Caco-2 (cell line): ENCODE results near the gene MRPL58. TPM values are rescaled to one million over a fixed set of nuclear protein-coding genes. Genes with fewer than 3 reads are reported as not detected.

Experiments
- BruUV-seq: library from RNA; stranded (reverse); fragments of 400-500 nt; replicated peaks from 2 replicates; lab custom pipeline; 2021; lab: Mats Ljungman, UMichigan
- CTCF ChIA-PET: fragments of 300-600 bp; sonication (Branson Sonifier 250); formaldehyde crosslinking; loops from one replicate; lab custom pipeline; 2022; ENCODE audit warnings: antibody characterized with exemption; lab: Charles Lee
- POLR2A ChIA-PET: fragments of 300-600 bp; sonication (Branson Sonifier 250); formaldehyde crosslinking; loops from one replicate; lab custom pipeline; 2022; ENCODE audit warnings: antibody characterized with exemption; lab: Charles Lee
- DNase-seq, 2 experiments: peaks; one replicate each; pipeline versions ENCODE4 v3.0.0 to v3.0.0-alpha.2; 2020 to 2022
- H3K27me3 ChIP-seq: replicated peaks from 2 replicates; pipeline ENCODE4 v1.6.0; 2011; ENCODE audit warnings: low read length; ENCODE audit not compliant: control insufficient read depth, insufficient read depth
- H3K36me3 ChIP-seq: 2 replicates; pipeline ENCODE4 v1.5.1; 2011; ENCODE audit warnings: low read length; ENCODE audit not compliant: control insufficient read depth, insufficient read depth
- H3K4me1 ChIP-seq: fragments of 250-450 bp; sonication (Bioruptor Pico); 2 replicates; pipeline ENCODE4 v1.5.1; 2020; ENCODE audit warnings: mild to moderate bottlenecking
- H3K4me3 ChIP-seq: 2 replicates; pipeline ENCODE4 v1.5.1; 2011; ENCODE audit warnings: low read depth, mild to moderate bottlenecking, control low read depth, low read length
- H3K9me3 ChIP-seq: fragments of 250-450 bp; sonication (Bioruptor Pico); 2 replicates; pipeline ENCODE4 v1.5.1; 2020; ENCODE audit warnings: mild to moderate bottlenecking, moderate library complexity
- H3K27ac Mint-ChIP-seq: one replicate; pipeline ENCODE4 v1.8.0; 2022; ENCODE audit warnings: mixed read lengths; ENCODE audit not compliant: unreplicated experiment
- H3K27me3 Mint-ChIP-seq: one replicate; pipeline ENCODE4 v1.8.0; 2022; ENCODE audit warnings: mixed read lengths; ENCODE audit not compliant: insufficient read depth, unreplicated experiment
- H3K36me3 Mint-ChIP-seq: one replicate; pipeline ENCODE4 v1.8.0; 2022; ENCODE audit warnings: mild to moderate bottlenecking, mixed read lengths; ENCODE audit not compliant: insufficient read depth, unreplicated experiment
- H3K4me1 Mint-ChIP-seq: one replicate; pipeline ENCODE4 v1.8.0; 2022; ENCODE audit warnings: low read depth, mixed read lengths; ENCODE audit not compliant: unreplicated experiment
- H3K4me3 Mint-ChIP-seq: one replicate; pipeline ENCODE4 v1.8.0; 2022; ENCODE audit warnings: mild to moderate bottlenecking, moderate library complexity, mixed read lengths; ENCODE audit not compliant: unreplicated experiment
- H3K9me3 Mint-ChIP-seq: one replicate; pipeline ENCODE4 v1.8.0; 2022; ENCODE audit warnings: mixed read lengths; ENCODE audit not compliant: unreplicated experiment
- intact Hi-C: fragments of 100-400 bp; cut with micrococcal nuclease; formaldehyde crosslinking; loops from one replicate; pipeline ENCODE4 v1.10.0; 2022; ENCODE audit not compliant: unreplicated experiment
- total RNA-seq: library from RNA; stranded (reverse); gene quantifications from 2 replicates; pipeline ENCODE4 v1.2.3, GENCODE V29; 2022
- TF ChIP-seq, protein P1 (sequence below), 2 experiments: fragments of 200-600 bp in 1 of 2; IDR thresholded peaks; 1 replicate in 1 of 2; 2 replicates in 1 of 2; pipeline versions ENCODE4 v1.5.1 to v1.8.0; 2011 to 2022; ENCODE audit warnings: antibody characterized with exemption in 1 of 2, control low read depth in 1 of 2, inconsistent platforms in 1 of 2, low read depth in 1 of 2, low read length in 1 of 2, mild to moderate bottlenecking in 1 of 2, moderate library complexity in 1 of 2; ENCODE audit not compliant: insufficient read depth in 1 of 2, severe bottlenecking in 1 of 2, unreplicated experiment in 1 of 2

The MRPL58 gene
- total RNA-seq, 1 experiment from 2014 or later = 61.0 TPM

DNA sequence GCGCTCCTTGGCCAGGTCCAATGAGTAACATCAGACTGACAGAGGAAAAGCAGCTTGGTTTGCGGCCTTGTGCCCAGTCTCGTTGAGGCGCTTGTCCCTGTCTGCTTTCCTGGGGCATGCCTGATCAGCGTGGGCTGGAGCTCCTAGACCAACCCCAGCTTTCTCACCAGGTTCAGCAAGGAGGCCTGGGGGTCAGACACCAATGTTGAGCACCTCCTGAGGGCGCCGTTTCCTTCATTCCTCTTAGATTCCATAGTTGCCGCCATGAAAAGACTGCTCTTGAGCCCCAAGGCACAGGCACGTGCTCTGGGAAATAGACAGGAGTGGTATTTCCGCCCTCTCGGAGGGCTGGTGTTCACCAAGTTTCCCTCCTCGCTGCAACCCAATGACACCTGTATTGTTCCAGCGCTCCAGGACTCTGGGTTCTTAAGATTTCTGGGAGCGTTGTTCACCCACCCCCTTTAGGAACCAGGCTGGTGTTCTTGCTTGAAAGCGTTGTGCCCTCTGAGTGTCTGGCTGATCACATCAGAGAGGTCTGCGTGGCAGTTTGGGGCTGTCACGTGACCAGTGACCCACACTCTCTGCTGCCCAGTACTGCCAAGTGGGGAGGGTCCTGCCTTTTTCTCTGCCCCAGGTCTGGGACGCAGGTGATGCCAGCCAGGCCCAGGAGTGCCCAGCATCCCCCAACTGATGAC lies 52.5 kb downstream of the MRPL58 start:
- peaks cover 5% of the 10 kb centered on the region for H3K36me3 ChIP-seq
- no peaks in the 10 kb centered on the region for H3K9me3 Mint-ChIP-seq
- ChIA-PET CTCF (interaction anchor here (0.8 kb wide), 1 partner anchor 48 kb away, joined by 3 read pairs; no protein-coding TSS in a partner anchor), POLR2A (interaction anchor here (1.0 kb wide), 1 partner anchor 90 kb away, joined by 3 read pairs; no protein-coding TSS in a partner anchor)
- no peak overlapping the region for H3K27ac Mint-ChIP-seq
- TF ChIP-seq, protein P1, sequence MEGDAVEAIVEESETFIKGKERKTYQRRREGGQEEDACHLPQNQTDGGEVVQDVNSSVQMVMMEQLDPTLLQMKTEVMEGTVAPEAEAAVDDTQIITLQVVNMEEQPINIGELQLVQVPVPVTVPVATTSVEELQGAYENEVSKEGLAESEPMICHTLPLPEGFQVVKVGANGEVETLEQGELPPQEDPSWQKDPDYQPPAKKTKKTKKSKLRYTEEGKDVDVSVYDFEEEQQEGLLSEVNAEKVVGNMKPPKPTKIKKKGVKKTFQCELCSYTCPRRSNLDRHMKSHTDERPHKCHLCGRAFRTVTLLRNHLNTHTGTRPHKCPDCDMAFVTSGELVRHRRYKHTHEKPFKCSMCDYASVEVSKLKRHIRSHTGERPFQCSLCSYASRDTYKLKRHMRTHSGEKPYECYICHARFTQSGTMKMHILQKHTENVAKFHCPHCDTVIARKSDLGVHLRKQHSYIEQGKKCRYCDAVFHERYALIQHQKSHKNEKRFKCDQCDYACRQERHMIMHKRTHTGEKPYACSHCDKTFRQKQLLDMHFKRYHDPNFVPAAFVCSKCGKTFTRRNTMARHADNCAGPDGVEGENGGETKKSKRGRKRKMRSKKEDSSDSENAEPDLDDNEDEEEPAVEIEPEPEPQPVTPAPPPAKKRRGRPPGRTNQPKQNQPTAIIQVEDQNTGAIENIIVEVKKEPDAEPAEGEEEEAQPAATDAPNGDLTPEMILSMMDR (IDR thresholded peaks at IDR 0.05; ENCODE audit: insufficient read depth in 1 of 2, low read depth in 1 of 2, low read length in 1 of 2, severe bottlenecking in 1 of 2, unreplicated experiment in 1 of 2) = no peak
- no peak overlapping the region for H3K4me3 ChIP-seq
- H3K4me1 Mint-ChIP-seq = peaks cover 2% of the 10 kb centered on the region
- intact Hi-C loops = loop anchor here (5.0 kb wide), 1 partner anchor 42 kb away; the partner anchor contains the start of gene ARMC7
- H3K9me3 ChIP-seq = no peaks in the 10 kb centered on the region
- no TSS peak for BruUV-seq
- no peak for DNase-seq
- H3K4me1 ChIP-seq = 0 out of 2 replicates have a peak, but pooled peaks cover under 1% of the 10 kb centered on the region
- no peaks in the 10 kb centered on the region for H3K27me3 ChIP-seq
- no peak overlapping the region for H3K4me3 Mint-ChIP-seq
- H3K27me3 Mint-ChIP-seq = no peaks in the 10 kb centered on the region
- peaks cover 47% of the 10 kb centered on the region for H3K36me3 Mint-ChIP-seq

DNA sequence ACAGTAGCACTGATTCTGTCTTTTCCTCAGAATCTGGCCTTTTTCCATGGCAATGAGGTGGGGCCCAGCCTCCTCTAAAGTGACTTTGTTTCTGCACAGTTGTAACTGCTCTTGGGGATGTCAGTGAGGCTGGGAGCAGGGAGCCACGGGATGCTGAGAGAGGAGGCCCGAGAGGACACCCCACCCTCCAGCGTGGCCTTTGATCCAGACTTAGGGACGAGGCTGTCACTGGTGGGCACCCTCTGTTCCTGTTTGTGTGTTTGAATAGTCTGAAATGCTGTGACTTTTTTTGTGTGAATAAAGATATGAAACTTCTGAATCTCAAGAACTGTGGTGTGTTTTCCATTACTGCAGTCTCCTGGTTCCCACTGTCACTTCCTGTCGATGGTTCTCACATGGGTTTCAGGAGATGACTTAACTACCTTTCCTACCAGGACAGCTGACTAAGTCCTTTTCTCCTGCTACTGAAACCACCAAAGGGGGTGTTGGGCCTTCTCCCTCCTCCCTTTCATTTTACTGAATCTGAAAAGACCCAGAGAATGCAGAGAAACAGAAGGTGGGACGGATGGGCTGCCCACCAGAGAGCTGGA lies 53.2 kb downstream of the MRPL58 start:
- Mint-ChIP-seq H3K9me3 (no peaks in the 10 kb centered on the region), H3K27me3 (no peaks in the 10 kb centered on the region), H3K27ac (no peak overlapping the region), H3K4me1 (no peaks in the 10 kb centered on the region), H3K4me3 (no peak overlapping the region), H3K36me3 (peaks cover 41% of the 10 kb centered on the region)
- intact Hi-C loops = loop anchor here (5.0 kb wide), 1 partner anchor 42 kb away; the partner anchor contains the start of gene ARMC7
- Histone ChIP-seq H3K9me3 (no peaks in the 10 kb centered on the region), H3K4me1 (no peaks in the 10 kb centered on the region), H3K36me3 (peaks cover 5% of the 10 kb centered on the region), H3K27me3 (no peaks in the 10 kb centered on the region), H3K4me3 (no peak overlapping the region)
- BruUV-seq = no TSS peak
- no peak for DNase-seq
- POLR2A ChIA-PET = no interaction called here
- CTCF ChIA-PET = interaction anchor here (0.6 kb wide), 1 partner anchor 85 kb away, joined by 3 read pairs; no protein-coding TSS in a partner anchor
- TF ChIP-seq, protein P1 (IDR thresholded peaks at IDR 0.05; ENCODE audit: insufficient read depth in 1 of 2, low read depth in 1 of 2, low read length in 1 of 2, severe bottlenecking in 1 of 2, unreplicated experiment in 1 of 2) = no peak

DNA sequence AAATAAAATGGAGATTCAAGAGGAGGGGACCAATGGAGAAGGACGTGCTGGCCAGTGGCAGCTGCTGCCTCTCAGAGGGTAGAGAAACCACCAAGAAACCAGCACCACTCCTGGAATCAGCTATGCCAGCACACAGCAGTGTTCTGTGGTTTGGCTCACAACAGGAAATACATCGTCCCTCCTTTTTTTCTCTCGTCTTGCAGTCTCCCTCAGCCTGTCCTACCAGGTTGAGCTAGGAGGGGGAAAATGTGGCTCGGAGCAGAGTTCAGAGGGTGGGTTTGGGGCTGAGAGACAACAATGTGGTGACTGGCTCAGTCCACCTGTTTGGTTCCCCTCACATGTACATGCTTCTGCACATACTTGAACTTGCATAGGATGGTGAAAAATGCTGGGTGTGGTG lies 55.4 kb downstream of the MRPL58 start:
- no TSS peak for BruUV-seq

More for the DNA sequence above, 55.4 kb downstream of the MRPL58 start:
- Histone ChIP-seq H3K4me1 (no peaks in the 10 kb centered on the region), H3K9me3 (no peaks in the 10 kb centered on the region), H3K27me3 (no peaks in the 10 kb centered on the region), H3K4me3 (no peak overlapping the region), H3K36me3 (peaks cover 4% of the 10 kb centered on the region)
- Mint-ChIP-seq H3K36me3 (peaks cover 28% of the 10 kb centered on the region), H3K27me3 (no peaks in the 10 kb centered on the region), H3K4me1 (peaks cover 7% of the 10 kb centered on the region), H3K27ac (no peak overlapping the region), H3K4me3 (no peak overlapping the region), H3K9me3 (no peaks in the 10 kb centered on the region)
- DNase-seq = no peak
- TF ChIP-seq, protein P1 (IDR thresholded peaks at IDR 0.05; ENCODE audit: insufficient read depth in 1 of 2, low read depth in 1 of 2, low read length in 1 of 2, severe bottlenecking in 1 of 2, unreplicated experiment in 1 of 2) = no peak
- intact Hi-C loops = loop anchor here (5.0 kb wide), 1 partner anchor 39 kb away; the partner anchor contains the start of gene ARMC7
- POLR2A ChIA-PET = no interaction called here
- CTCF ChIA-PET = interaction anchor here (0.6 to 2.9 kb wide), 3 partner anchors 8 to 622 kb away, joined by 4 to 16 read pairs (median 8); no protein-coding TSS in a partner anchor
